ENCODE results near the gene ACTN3. TPM values are rescaled to one million over a fixed set of nuclear protein-coding genes. Genes with fewer than 3 reads are reported as not detected.

ACTN3 gene
- total RNA-seq, 2 donors from 2014 or later = not detected

GRCh38 chr11:66589996-66590675, 43.4 kb downstream of the ACTN3 start:
- WGBS = 96% methylated on average over 7 of the region's 7 CpGs
- no peak overlapping the region for H3K27ac ChIP-seq
- intact Hi-C loops (cut with DNase I) = loop anchor here (5.0 kb wide), 1 partner anchor 87 kb away; the partner anchor contains the start of gene RBM4B
- H3K4me1 ChIP-seq (replicated peaks) = peaks cover 7% of the 10 kb centered on the region
- no peak overlapping the region for H3K4me3 ChIP-seq
- DNase-seq (ENCODE audit: low spot score) = no peak
- no peaks in the 10 kb centered on the region for H3K9me3 ChIP-seq
- TF ChIP-seq POLR2AphosphoS5 (IDR thresholded peaks at IDR 0.05) = no peak
- no peak for TF ChIP-seq POLR2A (IDR thresholded peaks at IDR 0.05)
- no peak for TF ChIP-seq CTCF (IDR thresholded peaks at IDR 0.05)
- no peaks in the 10 kb centered on the region for H3K36me3 ChIP-seq
- no peaks in the 10 kb centered on the region for H3K27me3 ChIP-seq (replicated peaks; ENCODE audit: insufficient read depth)

- H3K27ac ChIP-seq = no peak overlapping the region
- 92% methylated on average over 2 of the region's 2 CpGs for WGBS
- intact Hi-C loops (cut with DNase I) = loop anchor here (5.0 kb wide), 1 partner anchor 86 kb away; the partner anchor contains the start of gene RBM4B
- H3K4me3 ChIP-seq = no peak overlapping the region
- no peaks in the 10 kb centered on the region for H3K9me3 ChIP-seq
- no peaks in the 10 kb centered on the region for H3K36me3 ChIP-seq
- H3K4me1 ChIP-seq (replicated peaks) = peaks cover 8% of the 10 kb centered on the region
- no peak for DNase-seq (ENCODE audit: low spot score)
- H3K27me3 ChIP-seq (replicated peaks; ENCODE audit: insufficient read depth) = no peaks in the 10 kb centered on the region
- no peak for TF ChIP-seq CTCF (IDR thresholded peaks at IDR 0.05)
- TF ChIP-seq POLR2AphosphoS5 (IDR thresholded peaks at IDR 0.05) = no peak
- no peak for TF ChIP-seq POLR2A (IDR thresholded peaks at IDR 0.05)
Observed at GRCh38 chr11:66591175-66591574, 44.5 kb downstream of the ACTN3 start.

- peak within 1 kb of the TSS; percentile 60 to 66 for H3K4me3 ChIP-seq
- TF ChIP-seq CTCF (IDR thresholded peaks at IDR 0.05) (peak; percentile 57 to 88 (median 72)), POLR2AphosphoS5 (IDR thresholded peaks at IDR 0.05) (peak; percentile 99), POLR2A (IDR thresholded peaks at IDR 0.05) (peak; percentile 93)
- intact Hi-C loops (cut with DNase I) = loop anchor here (5.0 kb wide), 1 partner anchor 85 kb away; the partner anchor contains the start of gene RBM4B
- H3K4me1 ChIP-seq (replicated peaks) = peaks cover 8% of the 10 kb centered on the region
- H3K27me3 ChIP-seq (replicated peaks; ENCODE audit: insufficient read depth) = no peaks in the 10 kb centered on the region
- 18% methylated on average over 56 of the region's 68 CpGs for WGBS
- no peaks in the 10 kb centered on the region for H3K9me3 ChIP-seq
- no peaks in the 10 kb centered on the region for H3K36me3 ChIP-seq
- DNase-seq (ENCODE audit: low spot score) = peak; percentile 97
- H3K27ac ChIP-seq = peak within 1 kb of the TSS; percentile 80 to 83
Observed at GRCh38 chr11:66592457-66593302, 46.0 kb downstream of the ACTN3 start, which contains the start of the genes CCDC87 and CCS. Gene CCDC87, minus strand, starts transcription at chr11:66593063. Its CDS starts 48 bp downstream, at chr11:66593015. Gene CCS, plus strand, starts transcription at chr11:66593185. Its CDS starts 77 bp downstream, at chr11:66593262.

GRCh38 chr11:66593303-66593635, 46.6 kb downstream of the ACTN3 start:
- Histone ChIP-seq H3K27me3 (replicated peaks; ENCODE audit: insufficient read depth) (no peaks in the 10 kb centered on the region), H3K4me1 (replicated peaks) (peaks cover 8% of the 10 kb centered on the region), H3K36me3 (no peaks in the 10 kb centered on the region), H3K27ac (peak overlapping the region; percentile 80 to 83), H3K9me3 (no peaks in the 10 kb centered on the region), H3K4me3 (peak overlapping the region; percentile 60 to 66)
- intact Hi-C loops (cut with DNase I) = loop anchor here (5.0 kb wide), 1 partner anchor 84 kb away; the partner anchor contains the start of gene RBM4B
- no peak for DNase-seq (ENCODE audit: low spot score)
- TF ChIP-seq CTCF (IDR thresholded peaks at IDR 0.05) (no peak), POLR2A (IDR thresholded peaks at IDR 0.05) (no peak), POLR2AphosphoS5 (IDR thresholded peaks at IDR 0.05) (no peak)
- WGBS = 10% methylated on average over 12 of the region's 12 CpGs
